Spleen (tissue), 7 donors: ENCODE data around the gene RAB1A.

Experiments used
- POLR2A ChIP-seq, 3 donors: fragments of 450-650 bp; IDR thresholded peaks; one replicate each; pipeline ENCODE4 v1.5.1; 2017; ENCODE audit warnings: antibody characterized with exemption in 3 of 3, mild to moderate bottlenecking in 1 of 3
- POLR2AphosphoS5 ChIP-seq, 3 donors: sonication (generic); formaldehyde crosslinking; IDR thresholded peaks; one replicate each; pipeline ENCODE4 v1.5.1; 2017; ENCODE audit warnings: antibody characterized with exemption in 3 of 3
- TF ChIP-seq, protein P1 (sequence below), 11 experiments: fragments of 200-600 bp in 7 of 11; fragments of 450-650 bp in 4 of 11; sonication (generic) in 4 of 11; IDR thresholded peaks in 8 of 11; conservative IDR thresholded peaks in 3 of 11; 1 replicate in 7 of 11; 2 replicates in 4 of 11; pipeline versions ENCODE4 v1.4.0 to v1.8.0; 2016 to 2021; ENCODE audit warnings: antibody characterized with exemption in 11 of 11, inconsistent platforms in 4 of 11, mild to moderate bottlenecking in 1 of 11
- donor health status: DM: no; HTN: no; CAD: no; lungs with moderate emphysema.
- donor health status: DM: no; HTN: no; CAD: no.
- donor health status: DM: no; HTN: no; CAD: no.

- TF ChIP-seq, protein P1, sequence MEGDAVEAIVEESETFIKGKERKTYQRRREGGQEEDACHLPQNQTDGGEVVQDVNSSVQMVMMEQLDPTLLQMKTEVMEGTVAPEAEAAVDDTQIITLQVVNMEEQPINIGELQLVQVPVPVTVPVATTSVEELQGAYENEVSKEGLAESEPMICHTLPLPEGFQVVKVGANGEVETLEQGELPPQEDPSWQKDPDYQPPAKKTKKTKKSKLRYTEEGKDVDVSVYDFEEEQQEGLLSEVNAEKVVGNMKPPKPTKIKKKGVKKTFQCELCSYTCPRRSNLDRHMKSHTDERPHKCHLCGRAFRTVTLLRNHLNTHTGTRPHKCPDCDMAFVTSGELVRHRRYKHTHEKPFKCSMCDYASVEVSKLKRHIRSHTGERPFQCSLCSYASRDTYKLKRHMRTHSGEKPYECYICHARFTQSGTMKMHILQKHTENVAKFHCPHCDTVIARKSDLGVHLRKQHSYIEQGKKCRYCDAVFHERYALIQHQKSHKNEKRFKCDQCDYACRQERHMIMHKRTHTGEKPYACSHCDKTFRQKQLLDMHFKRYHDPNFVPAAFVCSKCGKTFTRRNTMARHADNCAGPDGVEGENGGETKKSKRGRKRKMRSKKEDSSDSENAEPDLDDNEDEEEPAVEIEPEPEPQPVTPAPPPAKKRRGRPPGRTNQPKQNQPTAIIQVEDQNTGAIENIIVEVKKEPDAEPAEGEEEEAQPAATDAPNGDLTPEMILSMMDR (IDR thresholded peaks at IDR 0.05 in 8 of 11, conservative IDR thresholded peaks at IDR 0.05 in 3 of 11): no peak
- no peak for TF ChIP-seq POLR2A (IDR thresholded peaks at IDR 0.05)
- TF ChIP-seq POLR2AphosphoS5 (IDR thresholded peaks at IDR 0.05): no peak
Measured at GRCh38 chr2:65062843-65063825, 66.8 kb downstream of the RAB1A start.
